Ishikawa (cell line): Measurements from ENCODE around the gene BCAN.

Source experiments
- EP300 ChIP-seq: IDR thresholded peaks from 2 replicates; pipeline ENCODE4 v1.6.1; 2012; ENCODE audit warnings: borderline replicate concordance
- FOXM1 ChIP-seq: IDR thresholded peaks from 2 replicates; pipeline ENCODE4 v1.6.1; 2012; ENCODE audit warnings: low read depth, borderline replicate concordance
- NFIC ChIP-seq: IDR thresholded peaks from 2 replicates; pipeline ENCODE4 v1.6.1; 2012
- RAD21 ChIP-seq: IDR thresholded peaks from 2 replicates; pipeline ENCODE4 v1.6.1; 2012; ENCODE audit warnings: low read depth
- TCF12 ChIP-seq: IDR thresholded peaks from 2 replicates; pipeline ENCODE4 v1.6.1; 2012; ENCODE audit warnings: low read depth
- YY1 ChIP-seq: IDR thresholded peaks from 2 replicates; pipeline ENCODE4 v1.6.1; 2012; ENCODE audit warnings: low read depth

GRCh38 chr1:156652992-156653355 is 11.1 kb downstream of the BCAN start:
- TF ChIP-seq NFIC (no peak), TCF12 (no peak), RAD21 (no peak), EP300 (no peak), YY1 (no peak), FOXM1 (no peak)
